ENCODE results near the gene TTC9. TPM values are rescaled to one million over a fixed set of nuclear protein-coding genes. Genes with fewer than 3 reads are reported as not detected.

TTC9 gene
- polyA plus RNA-seq, 2 of the 4 experiments (the other 2 are of a cell fraction): 1.3 to 2.0 TPM

DNA sequence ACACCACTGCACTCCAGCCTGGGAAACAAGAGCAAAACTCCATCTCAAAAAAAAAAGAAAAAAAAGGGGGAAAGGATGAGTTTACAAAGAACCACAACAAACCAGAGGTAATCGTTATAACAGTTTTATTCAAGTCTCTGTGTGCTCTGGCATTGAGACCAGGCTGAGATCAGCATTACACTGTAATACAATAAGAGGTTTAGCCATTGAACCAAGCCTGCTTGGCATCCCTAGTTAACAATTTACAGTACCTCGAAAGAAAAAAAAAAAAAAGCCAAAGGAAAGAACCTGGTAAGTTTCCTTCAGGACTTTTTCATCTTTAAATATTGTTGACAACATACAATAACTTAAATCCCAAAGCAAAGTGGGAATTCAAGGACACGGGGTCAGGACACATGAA lies 80.7 kb downstream of the TTC9 start:
- Histone ChIP-seq H3K4me1 (peaks cover 33% of the 10 kb centered on the region), H3K27ac (peak overlapping the region in 1 of 2 experiments; percentile 21; a peak in 2 of 6 replicates), H3K4me3 (no peak overlapping the region), H3K4me2 (peak overlapping the region; percentile 17; the same call in 2 of the 3 replicates), H3K9me3 (no peaks in the 10 kb centered on the region)
- CTCF ChIA-PET: interaction anchor here (0.7 to 2.4 kb wide), 3 partner anchors 24 to 96 kb away, joined by 3 to 12 read pairs (median 3); no protein-coding TSS in a partner anchor
- POLR2A ChIA-PET: no interaction called here
- no peak for FAIRE-seq
- no peak for DNase-seq (ENCODE audit: low read depth in 1 of 2, low spot score in 1 of 2)
- TF ChIP-seq, protein P1, sequence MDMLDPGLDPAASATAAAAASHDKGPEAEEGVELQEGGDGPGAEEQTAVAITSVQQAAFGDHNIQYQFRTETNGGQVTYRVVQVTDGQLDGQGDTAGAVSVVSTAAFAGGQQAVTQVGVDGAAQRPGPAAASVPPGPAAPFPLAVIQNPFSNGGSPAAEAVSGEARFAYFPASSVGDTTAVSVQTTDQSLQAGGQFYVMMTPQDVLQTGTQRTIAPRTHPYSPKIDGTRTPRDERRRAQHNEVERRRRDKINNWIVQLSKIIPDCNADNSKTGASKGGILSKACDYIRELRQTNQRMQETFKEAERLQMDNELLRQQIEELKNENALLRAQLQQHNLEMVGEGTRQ (IDR thresholded peaks at IDR 0.05): no peak
- TF ChIP-seq POLR2A (IDR thresholded peaks at IDR 0.05; ENCODE audit: low read length): no peak
- no peak for TF ChIP-seq NPAS2 (CRISPR knock-in tag; IDR thresholded peaks at IDR 0.05; ENCODE audit: borderline replicate concordance)
- TF ChIP-seq JUN (IDR thresholded peaks at IDR 0.05): no peak
- no peak for TF ChIP-seq HOXB13 (CRISPR knock-in tag; IDR thresholded peaks at IDR 0.05; ENCODE audit: low read depth)
- TF ChIP-seq, protein P2, sequence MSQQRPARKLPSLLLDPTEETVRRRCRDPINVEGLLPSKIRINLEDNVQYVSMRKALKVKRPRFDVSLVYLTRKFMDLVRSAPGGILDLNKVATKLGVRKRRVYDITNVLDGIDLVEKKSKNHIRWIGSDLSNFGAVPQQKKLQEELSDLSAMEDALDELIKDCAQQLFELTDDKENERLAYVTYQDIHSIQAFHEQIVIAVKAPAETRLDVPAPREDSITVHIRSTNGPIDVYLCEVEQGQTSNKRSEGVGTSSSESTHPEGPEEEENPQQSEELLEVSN (IDR thresholded peaks at IDR 0.05; ENCODE audit: borderline replicate concordance, low read depth): no peak
- no peak for TF ChIP-seq RNF2 (IDR thresholded peaks at IDR 0.05; ENCODE audit: borderline replicate concordance, low read depth)
- TF ChIP-seq KDM1A (IDR thresholded peaks at IDR 0.05; ENCODE audit: low read depth): no peak
- TF ChIP-seq ZNF302 (CRISPR knock-in tag; IDR thresholded peaks at IDR 0.05): no peak
- TF ChIP-seq, protein P3, sequence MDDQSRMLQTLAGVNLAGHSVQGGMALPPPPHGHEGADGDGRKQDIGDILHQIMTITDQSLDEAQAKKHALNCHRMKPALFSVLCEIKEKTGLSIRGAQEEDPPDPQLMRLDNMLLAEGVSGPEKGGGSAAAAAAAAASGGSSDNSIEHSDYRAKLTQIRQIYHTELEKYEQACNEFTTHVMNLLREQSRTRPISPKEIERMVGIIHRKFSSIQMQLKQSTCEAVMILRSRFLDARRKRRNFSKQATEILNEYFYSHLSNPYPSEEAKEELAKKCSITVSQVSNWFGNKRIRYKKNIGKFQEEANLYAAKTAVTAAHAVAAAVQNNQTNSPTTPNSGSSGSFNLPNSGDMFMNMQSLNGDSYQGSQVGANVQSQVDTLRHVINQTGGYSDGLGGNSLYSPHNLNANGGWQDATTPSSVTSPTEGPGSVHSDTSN (IDR thresholded peaks at IDR 0.05): no peak
- TF ChIP-seq JUNB (IDR thresholded peaks at IDR 0.05): no peak
- no peak for TF ChIP-seq CHD4 (IDR thresholded peaks at IDR 0.05; ENCODE audit: borderline replicate concordance)
- WGBS (ENCODE audit: missing lambda C conversion rate): 31% methylated on average over 3 of the region's 3 CpGs
- ATAC-seq: no peak

DNA sequence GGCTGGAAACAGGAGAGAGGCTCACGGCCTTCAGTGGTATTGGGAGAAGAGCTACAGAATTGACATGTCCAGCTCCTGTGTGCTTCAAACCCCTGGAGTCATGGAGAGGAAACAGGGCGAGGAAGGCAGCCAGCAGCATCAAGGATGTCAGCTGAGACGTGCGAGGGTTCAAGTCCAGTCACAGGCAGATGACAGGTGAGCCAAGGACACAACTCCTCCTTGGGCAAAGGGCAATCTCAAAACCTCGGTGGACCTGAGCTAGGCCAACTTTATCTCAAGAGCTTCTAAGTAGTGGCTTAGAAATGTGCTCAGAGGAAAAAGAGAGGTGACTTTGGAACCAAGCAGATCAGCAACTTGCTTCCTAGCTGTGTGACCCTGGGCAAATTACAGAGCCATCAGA lies 81.6 kb downstream of the TTC9 start:
- no peak overlapping the region for H3K4me2 ChIP-seq
- H3K4me1 ChIP-seq: peaks cover 25% of the 10 kb centered on the region
- no peak overlapping the region for H3K4me3 ChIP-seq
- no peak for FAIRE-seq
- TF ChIP-seq, protein P4, sequence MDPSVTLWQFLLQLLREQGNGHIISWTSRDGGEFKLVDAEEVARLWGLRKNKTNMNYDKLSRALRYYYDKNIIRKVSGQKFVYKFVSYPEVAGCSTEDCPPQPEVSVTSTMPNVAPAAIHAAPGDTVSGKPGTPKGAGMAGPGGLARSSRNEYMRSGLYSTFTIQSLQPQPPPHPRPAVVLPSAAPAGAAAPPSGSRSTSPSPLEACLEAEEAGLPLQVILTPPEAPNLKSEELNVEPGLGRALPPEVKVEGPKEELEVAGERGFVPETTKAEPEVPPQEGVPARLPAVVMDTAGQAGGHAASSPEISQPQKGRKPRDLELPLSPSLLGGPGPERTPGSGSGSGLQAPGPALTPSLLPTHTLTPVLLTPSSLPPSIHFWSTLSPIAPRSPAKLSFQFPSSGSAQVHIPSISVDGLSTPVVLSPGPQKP (IDR thresholded peaks at IDR 0.05; ENCODE audit: low read depth, low read length): no peak
- TF ChIP-seq FOSB (CRISPR knock-in tag; IDR thresholded peaks at IDR 0.05) (no peak), NR3C1 (IDR thresholded peaks at IDR 0.05) (no peak), BHLHE40 (IDR thresholded peaks at IDR 0.05; ENCODE audit: low read depth, low read length) (no peak)
- TF ChIP-seq, protein P5, sequence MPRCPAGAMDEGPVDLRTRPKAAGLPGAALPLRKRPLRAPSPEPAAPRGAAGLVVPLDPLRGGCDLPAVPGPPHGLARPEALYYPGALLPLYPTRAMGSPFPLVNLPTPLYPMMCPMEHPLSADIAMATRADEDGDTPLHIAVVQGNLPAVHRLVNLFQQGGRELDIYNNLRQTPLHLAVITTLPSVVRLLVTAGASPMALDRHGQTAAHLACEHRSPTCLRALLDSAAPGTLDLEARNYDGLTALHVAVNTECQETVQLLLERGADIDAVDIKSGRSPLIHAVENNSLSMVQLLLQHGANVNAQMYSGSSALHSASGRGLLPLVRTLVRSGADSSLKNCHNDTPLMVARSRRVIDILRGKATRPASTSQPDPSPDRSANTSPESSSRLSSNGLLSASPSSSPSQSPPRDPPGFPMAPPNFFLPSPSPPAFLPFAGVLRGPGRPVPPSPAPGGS (IDR thresholded peaks at IDR 0.05): no peak
- H3K27ac ChIP-seq: peak overlapping the region in 1 of 2 experiments; percentile 12; a peak in 1 of 6 replicates
- no peak for ATAC-seq
- ChIA-PET POLR2A (no interaction called here), CTCF (interaction anchor here (0.6 to 2.4 kb wide), 6 partner anchors 10 to 650 kb away, joined by 3 to 12 read pairs (median 3); no protein-coding TSS in a partner anchor)
- no peaks in the 10 kb centered on the region for H3K9me3 ChIP-seq
- WGBS (ENCODE audit: missing lambda C conversion rate): 87% methylated on average over 5 of the region's 5 CpGs
- DNase-seq (ENCODE audit: low read depth in 1 of 2, low spot score in 1 of 2): no peak

DNA sequence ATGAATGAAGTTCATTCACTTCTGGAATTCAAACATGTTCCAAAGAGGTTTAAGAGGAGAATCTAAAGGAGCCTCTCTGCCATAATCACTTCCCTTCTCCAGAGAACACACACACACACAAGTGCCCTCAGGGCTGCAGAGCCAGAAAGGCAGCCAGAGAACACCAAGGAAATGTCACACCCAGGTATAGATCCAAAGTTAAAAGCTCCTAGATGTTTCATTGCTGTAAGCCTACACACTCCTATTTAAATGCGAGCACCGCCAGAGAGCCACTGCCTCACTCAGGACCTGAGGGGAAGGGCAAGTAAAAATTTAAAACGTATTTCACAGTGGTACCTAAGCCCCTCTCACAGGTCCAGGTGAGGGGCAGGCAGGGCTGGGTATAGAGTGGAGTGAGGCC lies 82.4 kb downstream of the TTC9 start:
- no peak overlapping the region for H3K4me2 ChIP-seq
- CTCF ChIA-PET: interaction anchor here (0.9 kb wide), 1 partner anchor 93 kb away, joined by 4 read pairs; no protein-coding TSS in a partner anchor
- H3K27ac ChIP-seq: no peak overlapping the region
- H3K9me3 ChIP-seq: no peaks in the 10 kb centered on the region
- POLR2A ChIA-PET: no interaction called here
- DNase-seq (ENCODE audit: low read depth in 1 of 2, low spot score in 1 of 2): no peak
- 81% methylated on average over 3 of the region's 3 CpGs for WGBS (ENCODE audit: missing lambda C conversion rate)
- H3K4me1 ChIP-seq: peaks cover 16% of the 10 kb centered on the region; the same call in 1 of the 3 replicates
- no peak for FAIRE-seq
- no peak overlapping the region for H3K4me3 ChIP-seq
- no peak for ATAC-seq
- TF ChIP-seq TFCP2L1 (CRISPR knock-in tag; IDR thresholded peaks at IDR 0.05): no peak
- TF ChIP-seq EHF (CRISPR knock-in tag; IDR thresholded peaks at IDR 0.05): no peak
- no peak for TF ChIP-seq CHD4 (IDR thresholded peaks at IDR 0.05; ENCODE audit: borderline replicate concordance)
- TF ChIP-seq NPAS2 (CRISPR knock-in tag; IDR thresholded peaks at IDR 0.05; ENCODE audit: borderline replicate concordance): no peak
- TF ChIP-seq, protein P6, sequence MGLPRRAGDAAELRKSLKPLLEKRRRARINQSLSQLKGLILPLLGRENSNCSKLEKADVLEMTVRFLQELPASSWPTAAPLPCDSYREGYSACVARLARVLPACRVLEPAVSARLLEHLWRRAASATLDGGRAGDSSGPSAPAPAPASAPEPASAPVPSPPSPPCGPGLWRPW (IDR thresholded peaks at IDR 0.05): no peak
- TF ChIP-seq CEBPB (IDR thresholded peaks at IDR 0.05): no peak
- TF ChIP-seq FOXS1 (CRISPR knock-in tag; IDR thresholded peaks at IDR 0.05): no peak
- no peak for TF ChIP-seq TP53 (CRISPR knock-in tag; IDR thresholded peaks at IDR 0.05)
- TF ChIP-seq, protein P7, sequence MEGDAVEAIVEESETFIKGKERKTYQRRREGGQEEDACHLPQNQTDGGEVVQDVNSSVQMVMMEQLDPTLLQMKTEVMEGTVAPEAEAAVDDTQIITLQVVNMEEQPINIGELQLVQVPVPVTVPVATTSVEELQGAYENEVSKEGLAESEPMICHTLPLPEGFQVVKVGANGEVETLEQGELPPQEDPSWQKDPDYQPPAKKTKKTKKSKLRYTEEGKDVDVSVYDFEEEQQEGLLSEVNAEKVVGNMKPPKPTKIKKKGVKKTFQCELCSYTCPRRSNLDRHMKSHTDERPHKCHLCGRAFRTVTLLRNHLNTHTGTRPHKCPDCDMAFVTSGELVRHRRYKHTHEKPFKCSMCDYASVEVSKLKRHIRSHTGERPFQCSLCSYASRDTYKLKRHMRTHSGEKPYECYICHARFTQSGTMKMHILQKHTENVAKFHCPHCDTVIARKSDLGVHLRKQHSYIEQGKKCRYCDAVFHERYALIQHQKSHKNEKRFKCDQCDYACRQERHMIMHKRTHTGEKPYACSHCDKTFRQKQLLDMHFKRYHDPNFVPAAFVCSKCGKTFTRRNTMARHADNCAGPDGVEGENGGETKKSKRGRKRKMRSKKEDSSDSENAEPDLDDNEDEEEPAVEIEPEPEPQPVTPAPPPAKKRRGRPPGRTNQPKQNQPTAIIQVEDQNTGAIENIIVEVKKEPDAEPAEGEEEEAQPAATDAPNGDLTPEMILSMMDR (IDR thresholded peaks at IDR 0.05): no peak
- TF ChIP-seq SREBF2 (IDR thresholded peaks at IDR 0.05): no peak
- no peak for TF ChIP-seq CBX8 (IDR thresholded peaks at IDR 0.05)
- no peak for TF ChIP-seq SMC3 (IDR thresholded peaks at IDR 0.05)
- no peak for TF ChIP-seq RCOR1 (IDR thresholded peaks at IDR 0.05; ENCODE audit: low read depth, low read length)
- TF ChIP-seq BHLHE40 (IDR thresholded peaks at IDR 0.05; ENCODE audit: low read depth, low read length): no peak
- TF ChIP-seq NR3C1 (IDR thresholded peaks at IDR 0.05): no peak
- TF ChIP-seq HOXB5 (CRISPR knock-in tag; IDR thresholded peaks at IDR 0.05): no peak
- TF ChIP-seq RFX5 (IDR thresholded peaks at IDR 0.05): no peak
